Measurements from ENCODE around the gene OTUD1. TPM values are rescaled to one million over a fixed set of nuclear protein-coding genes. Genes with fewer than 3 reads are reported as not detected.
A peak's percentile ranks its signal among the peaks of the same experiment; 100 is the strongest.

Gene OTUD1
- total and polyA plus RNA-seq, 2 of the 4 experiments (the other 2 are of a cell fraction) = 1.3 to 1.4 TPM

DNA sequence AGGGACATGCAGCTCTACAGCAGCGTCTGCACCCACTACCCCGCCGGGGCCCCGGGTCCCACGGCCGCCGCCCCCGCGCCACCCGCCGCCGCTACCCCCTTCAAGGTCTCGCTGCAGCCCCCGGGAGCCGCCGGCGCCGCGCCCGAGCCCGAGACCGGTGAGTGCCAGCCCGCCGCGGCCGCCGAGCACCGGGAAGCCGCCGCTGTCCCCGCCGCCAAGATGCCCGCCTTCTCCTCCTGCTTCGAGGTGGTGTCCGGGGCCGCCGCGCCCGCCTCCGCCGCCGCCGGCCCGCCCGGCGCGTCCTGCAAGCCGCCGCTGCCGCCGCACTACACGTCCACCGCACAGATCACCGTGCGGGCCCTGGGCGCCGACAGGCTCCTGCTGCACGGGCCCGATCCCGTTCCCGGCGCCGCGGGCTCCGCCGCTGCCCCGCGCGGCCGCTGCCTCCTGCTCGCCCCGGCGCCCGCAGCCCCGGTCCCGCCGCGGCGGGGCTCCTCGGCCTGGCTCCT, 631 bp downstream of the OTUD1 start:
- Histone ChIP-seq H3K79me1 (ENCODE audit: low read depth in 1 of 2, low read length in 2 of 2) (peaks cover 12 to 32% of the 10 kb centered on the region in 2 experiments), H3K9me1 (ENCODE audit: insufficient read depth, low read length) (peaks cover 5% of the 10 kb centered on the region), H2BK15ac (ENCODE audit: low read depth, low read length) (no peak overlapping the region), H4K8ac (ENCODE audit: low read depth in 2 of 2, low read length in 2 of 2) (no peak overlapping the region), H2AK9ac (replicated peaks; ENCODE audit: low read depth, low read length, poor library complexity) (peak overlapping the region; percentile 43), H3K4me2 (ENCODE audit: low read depth, low read length) (peak overlapping the region; percentile 10; the same call in 1 of the 2 replicates), H2AFZ (replicated peaks; ENCODE audit: low read length, poor library complexity) (peak overlapping the region; percentile 99), H4K5ac (ENCODE audit: low read depth, low read length) (no peak overlapping the region), H2AK5ac (ENCODE audit: low read depth, low read length) (no peak overlapping the region), H3K18ac (ENCODE audit: low read depth, low read length) (no peak overlapping the region), H3K23ac (ENCODE audit: low read depth, low read length) (no peak overlapping the region), H3K14ac (replicated peaks; ENCODE audit: low read depth, low read length) (no peak overlapping the region), H4K20me1 (ENCODE audit: insufficient read depth, low read length) (peaks cover 23% of the 10 kb centered on the region; the same call in 1 of the 2 replicates), H2BK20ac (ENCODE audit: low read depth, low read length) (no peak overlapping the region), H3K4me3 (ENCODE audit: insufficient read depth, low read depth, low read length) (peak overlapping the region; percentile 90), H3K27ac (ENCODE audit: insufficient read depth, low read length) (peak overlapping the region; percentile 72), H2BK5ac (ENCODE audit: low read depth, low read length, poor library complexity, severe bottlenecking) (peak overlapping the region; percentile 25), H3K36me3 (ENCODE audit: control insufficient read depth, insufficient read depth, low read length) (no peaks in the 10 kb centered on the region), H3K9me3 (ENCODE audit: control insufficient read depth, insufficient read depth, low read length) (no peaks in the 10 kb centered on the region), H2BK120ac (ENCODE audit: low read depth, low read length) (no peak overlapping the region), H3K4ac (ENCODE audit: low read depth, low read length) (no peak overlapping the region), H4K91ac (ENCODE audit: insufficient read depth, low read depth, low read length) (no peak overlapping the region), H3K9ac (ENCODE audit: low read depth, low read length) (peak overlapping the region; percentile 88), H3K27me3 (ENCODE audit: control insufficient read depth, insufficient read depth, low read length) (no peaks in the 10 kb centered on the region), H3K56ac (ENCODE audit: extremely low read depth, insufficient read depth, low read length) (no peak overlapping the region), H3K4me1 (ENCODE audit: control insufficient read depth, insufficient read depth, low read length) (no peaks in the 10 kb centered on the region; the same call in 1 of the 2 replicates)
- WGBS, 2 experiments (ENCODE audit: extremely low coverage in 2 of 2, insufficient read length in 1 of 2) = 1% methylated on average over 33 of the region's 80 CpGs; no CpG with 5 or more reads in 1 of the 2 experiments
- DNase-seq (no peak), ATAC-seq (ENCODE audit: low read depth) (peak; percentile 15)
- no peak for TF ChIP-seq SMC3 (IDR thresholded peaks at IDR 0.05; ENCODE audit: low read depth, low read length)
- TF ChIP-seq MXI1 (IDR thresholded peaks at IDR 0.05; ENCODE audit: borderline replicate concordance, low read depth, low read length) = peak; percentile 35; the same call in 1 of the 2 replicates
- TF ChIP-seq, protein P1, sequence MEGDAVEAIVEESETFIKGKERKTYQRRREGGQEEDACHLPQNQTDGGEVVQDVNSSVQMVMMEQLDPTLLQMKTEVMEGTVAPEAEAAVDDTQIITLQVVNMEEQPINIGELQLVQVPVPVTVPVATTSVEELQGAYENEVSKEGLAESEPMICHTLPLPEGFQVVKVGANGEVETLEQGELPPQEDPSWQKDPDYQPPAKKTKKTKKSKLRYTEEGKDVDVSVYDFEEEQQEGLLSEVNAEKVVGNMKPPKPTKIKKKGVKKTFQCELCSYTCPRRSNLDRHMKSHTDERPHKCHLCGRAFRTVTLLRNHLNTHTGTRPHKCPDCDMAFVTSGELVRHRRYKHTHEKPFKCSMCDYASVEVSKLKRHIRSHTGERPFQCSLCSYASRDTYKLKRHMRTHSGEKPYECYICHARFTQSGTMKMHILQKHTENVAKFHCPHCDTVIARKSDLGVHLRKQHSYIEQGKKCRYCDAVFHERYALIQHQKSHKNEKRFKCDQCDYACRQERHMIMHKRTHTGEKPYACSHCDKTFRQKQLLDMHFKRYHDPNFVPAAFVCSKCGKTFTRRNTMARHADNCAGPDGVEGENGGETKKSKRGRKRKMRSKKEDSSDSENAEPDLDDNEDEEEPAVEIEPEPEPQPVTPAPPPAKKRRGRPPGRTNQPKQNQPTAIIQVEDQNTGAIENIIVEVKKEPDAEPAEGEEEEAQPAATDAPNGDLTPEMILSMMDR (conservative IDR thresholded peaks at IDR 0.05; ENCODE audit: low read depth, low read length) = no peak
- TF ChIP-seq FOS (IDR thresholded peaks at IDR 0.05; ENCODE audit: low read depth, low read length) = no peak
- dilution Hi-C loops (cut with HindIII; ENCODE audit: low sequenced_read_pairs, unreplicated experiment) (no loop called here), intact Hi-C loops (cut with micrococcal nuclease) (no loop called here), in situ Hi-C loops (cut with MboI; ENCODE audit: low sequenced_read_pairs) (no loop called here)
- CTCF ChIA-PET = interaction anchor here (0.6 kb wide), 1 partner anchor 107 kb away, joined by 3 read pairs; no protein-coding TSS in a partner anchor
- BruUV-seq (replicated peaks) = no TSS peak
- POLR2A ChIA-PET (ENCODE audit: unreplicated experiment) = no interaction called here

Data from IMR-90 (cell line).